GM18861 (cell line): Measurements from ENCODE around the gene UGT3A1.
"Not testable (repeated sequence)": the region's sequence is repeated elsewhere in the genome, so short reads cannot be mapped to it uniquely, and the experiment has no call there.

Source experiments
- ATAC-seq: cut with Tn5 transposase; IDR thresholded peaks from one replicate; pipeline ENCODE4 v1.9.1; 2021; ENCODE audit not compliant: unreplicated experiment

Gene UGT3A1

GRCh38 chr5:35988529-35988928, 2.7 kb downstream of the UGT3A1 start:
- ATAC-seq, result no peak

DNA sequence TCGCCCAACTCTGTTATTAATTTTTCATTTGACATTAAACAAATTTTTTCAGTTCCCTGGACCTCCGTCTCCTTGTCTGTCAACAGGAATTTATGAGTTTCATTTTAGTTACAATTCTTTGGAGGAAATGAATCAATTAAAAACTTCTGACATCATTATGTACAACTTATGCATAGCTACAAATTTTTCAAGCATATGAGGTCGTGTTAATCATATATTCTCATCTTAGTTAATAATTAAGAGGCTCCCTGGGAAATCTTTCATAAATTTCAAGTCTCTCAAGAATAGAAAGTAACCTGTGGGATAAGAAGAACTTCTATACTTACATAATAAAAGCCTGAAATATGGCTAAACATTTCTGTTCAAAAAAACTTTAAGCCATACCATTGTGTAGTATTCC, 3.4 kb downstream of the UGT3A1 start:
- ATAC-seq, result no peak

GRCh38 chr5:35979715-35980114, 11.5 kb downstream of the UGT3A1 start:
- ATAC-seq, result no peak

GRCh38 chr5:35976859-35977258, 14.3 kb downstream of the UGT3A1 start:
- not testable (repeated sequence) for ATAC-seq

GRCh38 chr5:35974570-35974969, 16.6 kb downstream of the UGT3A1 start:
- no peak for ATAC-seq

GRCh38 chr5:35971878-35972210, 19.3 kb downstream of the UGT3A1 start:
- ATAC-seq, result no peak

- ATAC-seq, result no peak
These were observed 19.9 kb downstream of the UGT3A1 start for GRCh38 chr5:35971186-35971877.

GRCh38 chr5:35963381-35963843, 27.8 kb downstream of the UGT3A1 start:
- ATAC-seq, result no peak

- no peak for ATAC-seq
These were observed 30.9 kb downstream of the UGT3A1 start for GRCh38 chr5:35960328-35960727.

GRCh38 chr5:35956429-35956828, 34.8 kb downstream of the UGT3A1 start:
- ATAC-seq, result no peak

DNA sequence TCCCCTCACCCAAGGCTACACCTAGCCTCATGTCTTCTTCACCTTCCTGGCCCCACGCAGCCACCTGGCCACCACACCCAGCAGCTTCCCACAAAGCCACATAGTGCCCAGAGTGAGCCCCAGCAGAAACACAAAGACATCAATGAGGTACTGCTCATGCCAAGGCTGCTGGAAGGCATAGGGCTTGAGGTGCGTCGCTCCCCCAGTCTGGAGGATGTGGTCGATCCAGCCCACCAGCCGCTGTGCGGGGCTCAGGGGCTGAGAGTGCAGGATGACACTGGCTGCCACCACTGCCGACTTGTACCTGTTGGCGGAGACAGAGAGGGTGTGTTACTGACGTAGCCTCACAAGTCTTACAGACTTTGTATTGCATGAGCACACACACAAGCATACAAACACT, 37.0 kb downstream of the UGT3A1 start:
- ATAC-seq, result no peak

- no peak for ATAC-seq
These were observed 44.1 kb downstream of the UGT3A1 start for GRCh38 chr5:35947085-35947484.

- no peak for ATAC-seq
These were observed 51.6 kb downstream of the UGT3A1 start for GRCh38 chr5:35939639-35940038.

DNA sequence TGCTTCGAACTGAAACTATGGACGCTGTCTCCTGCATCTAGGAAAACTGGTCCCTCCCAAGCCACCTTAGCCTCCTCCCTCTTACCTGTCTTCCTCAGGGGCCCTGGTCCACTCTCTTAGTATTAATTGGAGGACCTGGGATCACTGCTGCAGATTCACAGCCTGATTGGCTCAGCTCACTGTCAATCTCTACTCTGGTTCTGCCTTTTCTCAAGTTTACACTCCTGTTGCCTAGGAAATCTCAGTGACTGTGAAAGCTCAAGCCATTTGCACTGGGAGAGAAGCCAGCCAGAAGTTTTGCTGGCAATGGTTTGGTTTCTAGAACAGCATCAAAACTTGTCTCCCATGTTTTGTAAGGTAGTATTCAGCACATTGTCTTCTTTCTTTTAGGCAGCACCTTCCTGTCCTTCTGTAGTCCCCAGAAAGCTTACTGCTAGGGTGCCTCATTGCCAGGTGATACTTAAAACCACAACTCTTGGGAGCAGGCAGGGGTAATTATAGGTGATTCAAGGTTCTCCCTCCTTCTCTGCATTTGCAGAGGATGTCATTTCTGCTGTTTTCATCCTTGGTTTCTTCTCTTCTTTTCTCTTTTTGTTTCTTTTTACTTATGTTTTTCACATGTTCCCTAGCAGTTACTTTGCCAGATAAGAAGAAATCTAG, 52.5 kb downstream of the UGT3A1 start, which contains the start of gene CAPSL:
CAPSL (minus strand) TSS at position 55 of the 660 bp plus-strand sequence. CDS start 17,502 bp downstream, outside the sequence.
- no peak for ATAC-seq

DNA sequence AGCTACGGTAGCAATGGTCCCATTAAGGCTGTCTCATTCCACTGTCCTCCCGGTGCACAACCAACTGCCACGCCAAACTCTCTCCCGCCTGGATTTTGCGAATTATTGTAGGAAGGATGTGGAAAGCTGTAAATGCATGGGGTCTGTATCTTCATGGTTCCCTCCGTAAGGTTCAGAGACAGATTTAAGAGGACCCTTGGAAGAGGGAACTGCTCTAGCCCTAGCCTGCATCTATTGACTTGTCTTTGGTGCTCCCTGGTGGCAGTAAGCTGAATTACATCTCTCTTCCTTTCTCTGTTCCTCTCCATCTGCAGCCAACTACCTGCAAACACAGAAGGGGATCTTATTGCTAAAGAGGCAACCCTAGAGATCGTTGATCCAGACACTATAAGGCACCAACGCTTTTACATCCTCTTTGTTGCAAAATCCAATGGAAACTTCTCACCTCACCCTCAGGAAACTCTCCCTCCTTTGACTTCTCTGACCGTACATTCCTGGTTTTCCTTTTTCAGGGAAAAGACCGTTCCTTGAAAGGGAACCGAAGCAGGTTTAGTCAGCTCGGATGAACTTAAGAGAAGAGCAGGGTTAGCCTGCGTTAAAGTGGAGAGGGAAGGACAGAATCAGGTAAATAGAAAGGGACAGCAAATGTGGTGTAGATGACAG, 64.7 kb downstream of the UGT3A1 start:
- ATAC-seq, result peak; percentile 64

GRCh38 chr5:35924950-35925722, 66.1 kb downstream of the UGT3A1 start:
- peak; percentile 59 for ATAC-seq

GRCh38 chr5:35924122-35924949, 66.9 kb downstream of the UGT3A1 start:
- no peak for ATAC-seq

GRCh38 chr5:35922468-35922867, 68.7 kb downstream of the UGT3A1 start:
- ATAC-seq, result no peak

DNA sequence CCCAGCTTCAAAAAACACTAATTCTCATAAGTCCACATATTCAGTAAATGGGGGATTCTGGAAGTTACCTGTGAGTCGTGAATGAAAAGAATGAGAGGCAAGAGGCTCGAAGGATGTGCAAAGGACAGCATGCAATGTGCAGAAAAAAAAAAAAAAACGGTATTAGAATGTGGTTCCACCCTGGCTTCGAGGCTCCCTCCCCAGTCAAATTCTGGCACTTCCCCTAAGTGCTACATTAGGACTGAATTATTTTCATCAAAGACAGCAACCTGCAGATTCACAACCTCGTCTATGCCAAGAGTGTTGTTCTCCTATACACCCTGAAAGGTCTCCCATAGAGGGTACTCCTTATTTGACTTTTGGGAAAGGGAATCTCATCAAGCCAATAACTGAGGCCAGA, 69.3 kb downstream of the UGT3A1 start:
- no peak for ATAC-seq

- no peak for ATAC-seq
These were observed 70.3 kb downstream of the UGT3A1 start for GRCh38 chr5:35920890-35921289.
